A673 (cell line): ENCODE results near the gene MINAR1.

ENCODE experiments used
- EZH2 ChIP-seq: fragments of 200-600 bp; sonication (generic); IDR thresholded peaks from 2 replicates; pipeline ENCODE4 v1.6.1; 2017; ENCODE audit warnings: borderline replicate concordance, low read depth, mild to moderate bottlenecking, mixed read lengths, antibody characterized with exemption, low read length; ENCODE audit not compliant: poor library complexity, severe bottlenecking
- TF ChIP-seq, protein P1 (sequence below): fragments of 300-800, 200-600 bp; sonication (generic); conservative IDR thresholded peaks from 2 replicates; pipeline ENCODE4 v1.5.1; 2017; ENCODE audit warnings: low read depth, mild to moderate bottlenecking, antibody characterized with exemption, low read length, moderate library complexity, mixed read lengths

DNA sequence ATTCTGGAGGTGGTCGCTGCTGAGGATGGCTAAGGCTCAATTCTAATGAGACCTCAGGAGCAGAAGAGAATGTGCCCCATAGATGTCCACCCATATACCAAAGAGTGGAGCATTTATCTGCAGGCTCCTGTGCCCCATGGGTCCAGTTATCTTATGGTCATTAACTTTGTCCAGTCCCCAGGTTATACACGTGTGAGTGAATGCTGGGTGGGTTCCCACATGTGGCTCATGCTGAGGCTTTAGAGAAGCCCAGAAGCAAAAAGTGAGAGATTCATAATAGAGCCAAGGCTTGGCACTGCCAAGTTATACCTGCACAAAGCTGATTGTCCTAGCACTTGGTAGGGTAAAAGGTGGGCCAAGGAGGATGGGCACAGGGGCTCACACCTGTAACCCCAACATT lies 30.0 kb upstream of the MINAR1 start:
- no peak for TF ChIP-seq EZH2
- TF ChIP-seq, protein P1, sequence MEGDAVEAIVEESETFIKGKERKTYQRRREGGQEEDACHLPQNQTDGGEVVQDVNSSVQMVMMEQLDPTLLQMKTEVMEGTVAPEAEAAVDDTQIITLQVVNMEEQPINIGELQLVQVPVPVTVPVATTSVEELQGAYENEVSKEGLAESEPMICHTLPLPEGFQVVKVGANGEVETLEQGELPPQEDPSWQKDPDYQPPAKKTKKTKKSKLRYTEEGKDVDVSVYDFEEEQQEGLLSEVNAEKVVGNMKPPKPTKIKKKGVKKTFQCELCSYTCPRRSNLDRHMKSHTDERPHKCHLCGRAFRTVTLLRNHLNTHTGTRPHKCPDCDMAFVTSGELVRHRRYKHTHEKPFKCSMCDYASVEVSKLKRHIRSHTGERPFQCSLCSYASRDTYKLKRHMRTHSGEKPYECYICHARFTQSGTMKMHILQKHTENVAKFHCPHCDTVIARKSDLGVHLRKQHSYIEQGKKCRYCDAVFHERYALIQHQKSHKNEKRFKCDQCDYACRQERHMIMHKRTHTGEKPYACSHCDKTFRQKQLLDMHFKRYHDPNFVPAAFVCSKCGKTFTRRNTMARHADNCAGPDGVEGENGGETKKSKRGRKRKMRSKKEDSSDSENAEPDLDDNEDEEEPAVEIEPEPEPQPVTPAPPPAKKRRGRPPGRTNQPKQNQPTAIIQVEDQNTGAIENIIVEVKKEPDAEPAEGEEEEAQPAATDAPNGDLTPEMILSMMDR = no peak
